GM12892 (cell line): Measurements from ENCODE around the gene MED13L.

ENCODE experiments used
- POLR2A ChIP-seq: IDR thresholded peaks from 2 replicates; pipeline ENCODE4 v1.6.1; 2011; ENCODE audit warnings: low read depth, low read length, control low read depth
- POLR2AphosphoS5 ChIP-seq: IDR thresholded peaks from 2 replicates; pipeline ENCODE4 v1.6.1; 2011; ENCODE audit warnings: low read depth, low read length, control low read depth
- TAF1 ChIP-seq: IDR thresholded peaks from 2 replicates; pipeline ENCODE4 v1.6.1; 2011; ENCODE audit warnings: low read depth, mild to moderate bottlenecking, control low read depth, low read length, borderline replicate concordance

- TF ChIP-seq POLR2AphosphoS5 (no peak), POLR2A (no peak), TAF1 (no peak)
Observed at GRCh38 chr12:116262741-116263140, 14.8 kb downstream of the MED13L start.
